GM21786 (cell line): Measurements from ENCODE around the gene HDAC4.

Experiments
- ATAC-seq: cut with Tn5 transposase; IDR thresholded peaks from one replicate; pipeline ENCODE4 v1.9.1; 2021; ENCODE audit not compliant: unreplicated experiment

Gene HDAC4

DNA sequence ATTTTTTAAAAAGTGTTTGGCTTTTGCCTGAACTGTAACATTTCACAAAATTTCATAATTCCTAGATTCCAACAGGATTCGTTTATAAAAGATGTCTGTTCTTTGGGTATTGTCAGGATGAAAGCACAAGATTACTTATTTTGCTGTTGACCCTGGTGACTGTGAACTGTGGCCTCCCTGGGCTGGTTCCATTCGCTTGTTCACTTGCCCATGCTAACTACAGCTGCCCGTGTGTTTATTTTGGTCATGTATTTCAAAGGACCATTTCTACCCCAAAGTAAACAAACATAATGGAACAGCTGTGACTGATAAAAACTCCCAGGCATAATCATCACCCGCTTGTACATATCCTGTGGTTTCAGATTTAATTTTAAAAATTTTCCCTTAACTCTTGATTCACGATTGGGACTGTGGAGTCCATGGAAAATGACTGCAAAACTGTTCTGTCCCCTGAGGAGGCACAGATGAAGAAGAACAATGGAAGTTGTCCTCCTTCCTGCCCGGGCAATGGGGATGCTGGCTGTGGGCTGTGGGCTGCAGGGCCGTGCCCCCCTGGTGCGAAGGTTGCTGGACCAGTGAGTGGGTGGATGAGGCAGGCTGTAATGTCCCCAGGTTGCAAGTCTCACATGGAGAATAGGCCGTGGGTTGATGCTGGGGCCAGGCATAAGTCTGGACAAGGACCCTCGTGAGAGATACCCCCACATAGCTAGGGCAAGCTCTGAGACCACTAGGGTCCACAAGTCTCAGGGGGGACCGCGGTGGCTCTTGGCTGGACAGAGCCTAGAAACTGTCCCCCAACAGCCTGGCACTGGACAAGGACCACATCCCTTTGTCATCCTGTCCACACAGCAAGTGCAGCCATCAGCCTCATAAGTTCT is 28.9 kb upstream of the HDAC4 start:
- ATAC-seq, result no peak

DNA sequence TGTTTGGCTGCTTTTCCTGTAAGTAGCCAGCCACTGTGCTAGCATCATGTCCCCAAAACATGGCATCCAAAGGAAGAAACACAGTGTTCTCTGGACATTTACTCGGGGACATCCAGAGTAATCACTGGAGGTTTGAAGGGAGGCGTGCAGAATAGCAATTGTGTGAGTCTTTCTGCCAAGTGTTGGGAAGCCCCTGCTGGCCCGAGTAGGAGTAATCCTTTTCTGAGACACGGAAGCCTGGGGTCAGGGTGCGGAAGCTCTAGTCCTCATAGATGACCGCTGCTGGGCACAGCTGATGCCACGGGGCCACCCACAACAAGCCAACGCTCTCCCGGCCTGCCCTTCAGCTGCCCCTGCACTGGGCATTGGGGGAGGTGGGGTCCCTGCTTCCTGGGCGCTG is 24.8 kb upstream of the HDAC4 start:
- ATAC-seq, result no peak

DNA sequence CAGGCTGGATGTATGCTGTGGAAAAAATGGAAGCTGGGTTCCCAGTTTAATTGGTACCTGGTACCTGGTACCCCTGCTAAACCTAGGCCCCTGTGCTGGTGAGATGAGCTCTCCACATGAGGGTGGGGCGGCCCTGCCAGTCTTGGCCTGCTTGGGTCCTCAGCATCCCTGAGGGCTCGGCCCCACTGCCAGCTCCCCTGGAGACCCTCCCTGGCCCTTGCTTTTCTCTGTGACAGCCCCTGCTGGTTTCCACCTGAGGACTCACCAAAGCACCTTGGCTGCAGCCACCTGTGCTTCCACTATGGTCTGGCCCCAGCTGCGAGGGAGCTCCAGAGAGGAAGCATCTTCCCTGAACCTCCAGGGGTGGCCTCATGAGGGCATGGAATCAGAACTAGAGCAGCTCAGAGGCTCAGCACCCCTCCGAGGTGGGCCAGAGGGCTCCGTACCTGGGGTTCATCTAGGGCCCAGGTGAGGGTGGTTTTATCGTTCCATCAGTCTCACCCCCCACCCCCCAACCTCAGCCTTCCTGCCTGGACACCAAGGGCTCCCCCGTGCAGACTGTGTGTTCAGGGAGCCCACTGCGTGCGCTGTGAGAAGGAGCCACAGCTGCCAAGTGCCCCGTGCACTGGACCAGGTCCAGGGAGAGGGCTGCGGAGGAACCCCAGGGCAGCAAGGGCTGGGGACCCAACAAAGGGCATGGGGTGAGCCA is 23.7 kb upstream of the HDAC4 start:
- ATAC-seq, result no peak

DNA sequence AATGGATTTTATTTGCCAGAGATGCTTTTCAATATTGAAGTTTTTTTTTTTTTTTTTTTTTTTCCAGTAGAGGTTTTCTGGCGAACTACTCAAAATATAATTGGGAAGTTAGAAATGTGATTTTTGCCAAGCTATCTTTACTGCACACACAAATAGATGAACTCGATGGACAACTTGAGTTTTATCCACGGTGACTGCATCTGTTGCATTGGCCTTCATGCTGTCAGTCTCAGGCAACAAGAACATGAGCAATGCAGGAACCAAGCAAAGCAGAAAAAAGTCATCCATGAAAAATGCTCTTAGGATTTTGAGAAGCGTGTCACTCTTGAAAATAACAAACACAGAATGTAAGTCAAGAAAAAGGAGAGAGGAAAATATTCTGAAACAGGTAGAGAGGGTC is 22.7 kb upstream of the HDAC4 start:
- ATAC-seq, result no peak

GRCh38 chr2:239421851-239422250 is 21.0 kb upstream of the HDAC4 start:
- ATAC-seq, result no peak

- no peak for ATAC-seq
Observed at GRCh38 chr2:239420082-239420481, 19.3 kb upstream of the HDAC4 start.

GRCh38 chr2:239418918-239419317 is 18.1 kb upstream of the HDAC4 start:
- ATAC-seq, result no peak

DNA sequence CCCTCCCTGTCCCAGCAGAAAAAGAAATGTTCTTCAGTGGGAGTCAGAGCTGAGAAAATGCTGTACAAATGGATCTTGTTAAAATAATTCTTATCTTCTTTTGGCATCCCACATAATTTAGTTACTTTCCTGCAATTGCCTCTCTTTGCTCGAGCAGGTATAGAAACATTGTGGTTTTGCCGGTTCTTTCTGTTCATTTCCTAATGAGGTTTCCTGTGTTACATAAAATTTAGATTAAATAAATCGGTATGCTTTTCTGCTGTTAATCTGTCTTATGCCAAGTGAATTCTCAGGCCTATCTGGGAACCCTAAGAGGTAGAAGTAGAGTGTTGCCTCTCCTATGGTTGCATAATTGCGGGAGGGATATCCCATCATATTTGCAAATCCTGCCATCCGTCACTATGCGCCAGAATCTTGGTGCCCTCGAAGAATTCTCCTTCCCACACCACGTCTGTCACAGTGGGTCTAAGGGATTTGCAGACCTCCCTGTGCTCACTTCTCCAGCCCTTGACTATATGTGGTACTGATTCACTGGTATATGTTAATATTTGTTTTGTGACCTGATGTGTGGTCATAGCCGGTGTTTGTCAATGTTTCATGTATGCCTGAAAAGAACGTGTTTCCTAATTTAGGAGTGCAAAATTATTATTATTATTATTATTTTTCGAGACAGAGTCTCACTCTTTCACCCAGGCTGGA is 12.2 kb upstream of the HDAC4 start:
- no peak for ATAC-seq

- no peak for ATAC-seq
Observed at GRCh38 chr2:239411549-239412319, 10.9 kb upstream of the HDAC4 start.

DNA sequence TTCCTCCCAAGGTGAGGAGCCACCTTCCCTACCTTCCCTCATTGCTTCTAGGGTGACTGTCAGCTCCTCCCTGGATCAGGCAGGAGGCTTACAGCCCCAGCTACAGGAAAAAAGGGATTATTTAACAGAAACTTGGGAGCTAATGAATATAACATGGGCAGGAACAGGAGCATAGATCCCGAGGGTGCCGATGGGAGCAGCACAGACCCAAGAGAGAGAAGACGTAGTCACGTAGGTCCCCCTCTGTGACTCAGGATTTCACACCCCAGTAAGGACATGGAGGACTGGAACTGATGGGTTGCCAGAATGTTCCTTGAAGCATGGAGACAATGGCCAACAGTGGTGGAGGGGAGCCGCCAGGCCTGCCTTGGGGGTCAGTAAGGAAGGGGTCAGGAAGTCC is 10.3 kb upstream of the HDAC4 start:
- ATAC-seq, result no peak

GRCh38 chr2:239409976-239410375 is 9.2 kb upstream of the HDAC4 start:
- no peak for ATAC-seq

- no peak for ATAC-seq
Observed at GRCh38 chr2:239407112-239407511, 6.3 kb upstream of the HDAC4 start.

- no peak for ATAC-seq
Observed at GRCh38 chr2:239406316-239406995, 5.6 kb upstream of the HDAC4 start.

DNA sequence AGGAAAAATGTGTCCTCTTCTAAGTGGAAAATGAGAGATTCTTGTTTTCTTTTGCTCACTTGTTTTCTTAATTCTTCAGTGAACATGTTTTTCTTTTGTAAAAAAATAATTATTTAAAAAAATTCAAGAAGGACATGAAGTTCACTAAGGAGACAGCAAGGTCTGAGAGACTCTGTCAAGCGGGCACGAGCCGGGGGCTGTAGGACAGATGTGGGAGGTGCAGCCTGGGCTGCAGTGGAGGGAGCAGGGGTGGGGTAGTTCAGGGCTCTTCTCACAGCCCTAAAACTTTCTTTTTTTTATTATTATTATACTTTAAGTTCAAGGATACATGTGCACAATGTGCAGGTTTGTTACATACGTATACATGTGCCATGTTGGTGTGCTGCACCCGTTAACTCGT is 4.3 kb upstream of the HDAC4 start:
- ATAC-seq, result no peak

- no peak for ATAC-seq
Observed at GRCh38 chr2:239402666-239403065, 1.8 kb upstream of the HDAC4 start.

- ATAC-seq, result peak; percentile 9
Observed at GRCh38 chr2:239401881-239402233, 1.0 kb upstream of the HDAC4 start.

DNA sequence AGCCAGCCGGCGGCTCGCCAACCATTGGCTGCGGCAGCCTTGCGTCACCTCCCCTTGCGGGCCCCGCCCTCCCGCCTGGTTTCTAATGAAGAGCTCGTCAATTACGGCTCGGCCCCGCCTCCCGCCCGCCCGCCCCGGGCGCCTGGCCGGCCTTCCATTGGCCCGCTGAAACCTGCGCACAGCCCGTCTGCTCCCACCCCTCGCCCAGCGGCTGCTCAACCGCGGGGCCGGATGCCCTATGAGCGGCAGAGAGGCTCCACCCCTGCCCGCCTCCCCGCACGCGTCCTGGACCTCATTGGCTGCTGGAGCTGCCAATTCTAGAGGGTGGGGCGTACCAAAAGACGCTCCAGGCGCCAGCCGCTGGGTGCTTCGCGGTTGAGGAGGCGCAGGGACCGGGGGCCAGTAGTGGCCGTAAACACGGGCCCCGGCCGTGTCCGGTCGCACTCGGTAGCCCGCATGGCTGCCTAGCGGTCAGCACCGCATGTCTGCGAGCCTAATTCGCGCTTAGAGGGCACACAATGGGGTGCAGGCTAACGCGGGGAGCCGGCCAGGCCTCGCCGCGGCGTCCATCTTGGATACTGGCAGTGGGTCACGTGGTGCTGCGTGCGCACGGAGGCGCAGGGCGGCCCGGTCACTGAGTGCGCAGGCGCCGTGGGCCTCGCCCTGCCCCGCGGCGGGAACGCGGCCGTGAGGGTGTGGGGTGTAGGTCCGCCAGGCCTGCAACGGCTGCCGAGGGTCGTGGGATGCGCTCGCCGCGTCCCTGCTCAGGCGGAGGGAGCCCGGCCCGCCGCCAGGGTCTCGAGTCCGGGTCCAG is 454 bp upstream of the HDAC4 start:
- peak; percentile 87 for ATAC-seq

- ATAC-seq, result no peak
Observed at GRCh38 chr2:239399921-239400595, 762 bp downstream of the HDAC4 start.

DNA sequence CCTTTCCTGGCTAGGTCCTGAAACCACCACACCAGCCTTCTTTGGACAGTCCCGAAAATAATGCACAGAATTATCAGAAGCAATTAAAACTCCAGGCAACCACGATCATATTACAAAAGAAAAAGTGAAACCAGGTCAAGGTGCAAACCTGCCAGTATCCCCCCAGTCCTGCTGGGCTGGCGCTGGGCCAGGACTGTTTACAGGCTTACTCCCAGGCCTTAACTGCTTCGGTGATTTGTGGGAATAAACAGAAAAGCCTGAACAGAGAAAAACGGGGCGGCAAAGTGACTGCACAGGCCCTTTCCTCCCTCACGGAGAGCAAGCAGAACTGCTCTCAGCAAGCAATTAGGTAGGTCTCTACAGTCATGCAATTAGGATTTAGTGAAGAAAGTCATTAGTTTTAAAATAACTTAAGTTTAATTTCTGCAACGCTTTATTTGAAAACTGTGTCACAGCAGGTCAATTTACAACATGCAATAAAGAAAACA is 1.3 kb downstream of the HDAC4 start:
- no peak for ATAC-seq
